GM23338 (cell line): ENCODE measurements around the gene ARL15.

Experiments used
- CREB1 ChIP-seq: fragments of 250-450 bp; sonication (Bioruptor Pico); IDR thresholded peaks from 2 replicates; pipeline ENCODE4 v1.5.0; 2020; ENCODE audit warnings: low read depth, mild to moderate bottlenecking, moderate library complexity
- CTCF ChIP-seq, 2 experiments: fragments of 200-600 bp in 1 of 2; sonication (generic) in 1 of 2; conservative IDR thresholded peaks; 2 replicates each; pipeline versions ENCODE4 v1.5.1 to v1.6.1; 2016 to 2017; ENCODE audit warnings: antibody characterized with exemption in 2 of 2, low read depth in 2 of 2, mild to moderate bottlenecking in 2 of 2, moderate library complexity in 1 of 2
- ETS1 ChIP-seq: IDR thresholded peaks from 2 replicates; pipeline ENCODE4 v1.6.1; 2016; ENCODE audit warnings: antibody characterized with exemption
- EZH2 ChIP-seq: fragments of 200-600 bp; sonication (generic); IDR thresholded peaks from one replicate; pipeline ENCODE4 v1.8.0; 2017; ENCODE audit warnings: antibody characterized with exemption, mild to moderate bottlenecking, low read depth; ENCODE audit not compliant: unreplicated experiment
- EZH2phosphoT487 ChIP-seq: fragments of 200-600 bp; sonication (generic); IDR thresholded peaks from one replicate; pipeline ENCODE4 v1.8.1; 2018; ENCODE audit warnings: antibody characterized with exemption; ENCODE audit not compliant: unreplicated experiment
- JUNB ChIP-seq: IDR thresholded peaks from one replicate; pipeline ENCODE4 v1.6.1; 2016; ENCODE audit warnings: antibody characterized with exemption; ENCODE audit not compliant: unreplicated experiment
- POLR2AphosphoS5 ChIP-seq: IDR thresholded peaks from 2 replicates; pipeline ENCODE4 v1.6.1; 2016; ENCODE audit warnings: antibody characterized with exemption, low read depth
- REST ChIP-seq: IDR thresholded peaks from one replicate; pipeline ENCODE4 v1.6.1; 2018; ENCODE audit warnings: antibody characterized with exemption; ENCODE audit not compliant: unreplicated experiment
- ZNF114 ChIP-seq: fragments of 250-450 bp; sonication (Bioruptor Pico); IDR thresholded peaks from 2 replicates; pipeline ENCODE4 v1.5.0; 2020; ENCODE audit warnings: mild to moderate bottlenecking, moderate library complexity
- ZNF331 ChIP-seq: fragments of 250-450 bp; sonication (Bioruptor Pico); IDR thresholded peaks from 2 replicates; pipeline ENCODE4 v1.5.0; 2020; ENCODE audit warnings: low read depth, mild to moderate bottlenecking, moderate library complexity
- ZNF462 ChIP-seq: fragments of 250-450 bp; sonication (Bioruptor Pico); IDR thresholded peaks from 2 replicates; pipeline ENCODE4 v1.5.0; 2020; ENCODE audit warnings: mild to moderate bottlenecking, moderate library complexity

- TF ChIP-seq POLR2AphosphoS5 = no peak
- TF ChIP-seq CTCF (conservative IDR thresholded peaks at IDR 0.05; ENCODE audit: low read depth in 2 of 2) = no peak
- TF ChIP-seq EZH2 = no peak
- TF ChIP-seq CREB1 = no peak
- no peak for TF ChIP-seq REST
- no peak for TF ChIP-seq ETS1
- no peak for TF ChIP-seq EZH2phosphoT487
- no peak for TF ChIP-seq JUNB
- TF ChIP-seq ZNF462 (CRISPR knock-in tag) = no peak
- no peak for TF ChIP-seq ZNF331 (CRISPR knock-in tag)
- TF ChIP-seq ZNF114 (CRISPR knock-in tag) = no peak
Observed at GRCh38 chr5:53926026-53926425, 384.3 kb downstream of the ARL15 start.
